Measurements from ENCODE around the gene PARP12.

The PARP12 gene

DNA sequence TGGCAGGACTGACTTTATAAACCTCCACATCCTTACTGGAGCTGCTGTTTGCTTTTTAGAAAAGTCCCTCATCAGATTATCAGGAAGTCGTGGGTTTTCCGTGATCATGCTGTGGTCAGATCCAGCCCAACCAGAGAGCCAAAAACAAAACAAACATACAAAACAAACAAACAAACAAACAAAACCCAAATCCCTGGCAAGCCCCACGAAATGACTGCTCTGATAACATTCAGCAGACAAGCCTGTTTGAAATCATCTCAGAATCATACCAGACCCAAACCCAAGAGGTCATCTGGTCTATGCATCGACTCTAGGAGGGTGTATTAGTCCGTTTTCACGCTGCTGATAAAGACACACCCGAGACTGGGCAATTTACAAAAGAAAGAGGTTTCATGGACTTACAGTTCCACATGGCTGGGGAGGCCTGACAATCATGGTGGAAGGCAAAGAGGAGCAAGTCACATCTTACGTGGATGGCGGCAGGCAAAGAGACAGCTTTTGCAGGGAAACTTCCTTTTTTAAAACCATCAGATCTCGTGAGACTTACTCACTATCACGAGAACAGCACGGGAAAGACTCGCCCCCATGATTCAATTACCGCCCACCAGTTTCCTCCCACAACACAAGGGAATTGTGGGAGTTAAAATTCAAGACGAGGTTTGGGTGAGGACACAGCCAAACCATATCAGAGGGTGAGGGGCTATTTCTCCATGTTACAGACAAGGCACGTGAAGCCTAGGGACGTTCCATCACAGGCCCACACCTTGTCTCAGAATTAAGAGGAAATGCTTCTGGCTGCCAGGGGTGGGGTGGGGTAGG lies 85.7 kb downstream of the PARP12 start:
- no peak for DNase-seq
- intact Hi-C loops (cut with DNase I), result no loop called here

DNA sequence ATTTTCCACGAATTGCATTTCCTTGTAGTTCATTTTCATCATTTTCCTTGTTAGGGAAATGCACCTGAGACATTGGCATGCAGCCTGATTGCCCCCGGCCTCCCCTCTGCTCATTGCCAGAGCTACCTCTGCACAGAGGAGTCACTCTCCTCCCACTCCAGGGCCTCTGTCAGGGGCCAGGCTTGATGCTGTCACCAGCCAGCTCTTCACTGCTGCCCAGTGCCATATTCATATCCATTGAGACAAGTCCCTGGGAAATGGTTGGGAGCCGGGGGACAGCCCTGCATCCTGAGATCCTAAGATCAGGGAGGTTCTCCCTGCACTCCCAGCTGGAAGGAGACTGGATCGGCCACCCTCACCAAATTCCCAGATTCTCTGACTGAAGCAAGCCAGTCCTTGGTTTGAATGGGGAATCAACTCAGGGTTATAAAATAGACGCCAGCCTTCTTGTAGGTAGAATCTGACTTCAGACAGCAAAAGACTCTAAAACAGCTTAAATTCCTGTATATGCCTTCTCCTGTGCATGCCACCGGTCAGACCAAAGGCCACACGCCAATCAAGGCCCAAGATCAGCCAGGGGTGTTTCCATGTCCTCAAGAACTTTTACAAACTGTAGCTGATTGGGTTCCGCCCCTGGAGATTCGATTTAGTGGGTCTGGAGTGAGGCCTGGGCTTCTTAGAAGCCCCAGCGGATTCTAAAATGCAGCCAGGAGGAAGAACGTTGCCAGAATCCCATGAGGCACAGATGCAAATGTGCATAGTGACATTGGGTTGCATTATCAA lies 86.5 kb downstream of the PARP12 start:
- no peak for DNase-seq
- intact Hi-C loops (cut with DNase I), result no loop called here

GRCh38 chr7:139974179-139974811 lies 88.5 kb downstream of the PARP12 start:
- no peak for DNase-seq
- intact Hi-C loops (cut with DNase I), result no loop called here
